Activated CD4-positive, CD25-positive, alpha-beta regulatory T cell treated with anti-CD3 and anti-CD28 coated beads, Interleukin-2, amount 50 U/mL, for 72 hours (primary cell): ENCODE results near the gene INSL6.
"Not testable (repeated sequence)": the region's sequence is repeated elsewhere in the genome, so short reads cannot be mapped to it uniquely, and the experiment has no call there.

Experiments
- DNase-seq: peaks from one replicate; pipeline ENCODE4 v3.0.0; 2021

INSL6 gene, protein sequence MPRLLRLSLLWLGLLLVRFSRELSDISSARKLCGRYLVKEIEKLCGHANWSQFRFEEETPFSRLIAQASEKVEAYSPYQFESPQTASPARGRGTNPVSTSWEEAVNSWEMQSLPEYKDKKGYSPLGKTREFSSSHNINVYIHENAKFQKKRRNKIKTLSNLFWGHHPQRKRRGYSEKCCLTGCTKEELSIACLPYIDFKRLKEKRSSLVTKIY

GRCh38 chr9:5185220-5185840 lies at the start of gene INSL6:
INSL6 (minus strand) TSS chr9:5185639; CDS start chr9:5185602, 37 bp downstream.
- DNase-seq, result no peak

DNA sequence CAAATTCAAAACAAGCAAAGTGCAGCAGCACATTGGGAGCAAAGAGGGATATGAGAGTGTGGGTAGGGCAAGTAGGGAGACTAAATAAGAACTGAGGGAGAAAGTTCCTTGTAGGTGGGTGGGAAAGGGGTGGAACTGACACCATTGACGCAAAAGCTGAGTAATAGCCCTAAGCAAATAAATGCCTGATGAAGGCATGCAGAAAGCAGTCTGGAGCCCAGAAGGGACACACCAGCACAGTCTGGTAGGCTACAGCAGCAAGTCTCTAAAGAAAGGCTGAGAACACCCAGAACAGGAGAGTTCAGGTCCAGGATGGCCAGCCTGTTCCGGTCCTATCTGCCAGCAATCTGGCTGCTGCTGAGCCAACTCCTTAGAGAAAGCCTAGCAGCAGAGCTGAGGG lies 45.8 kb upstream of the INSL6 start, which contains the start of gene INSL4:
INSL4 (plus strand) TSS at position 208 of the 400 bp plus-strand sequence; CDS start at position 313, 105 bp downstream.
- no peak for DNase-seq

DNA sequence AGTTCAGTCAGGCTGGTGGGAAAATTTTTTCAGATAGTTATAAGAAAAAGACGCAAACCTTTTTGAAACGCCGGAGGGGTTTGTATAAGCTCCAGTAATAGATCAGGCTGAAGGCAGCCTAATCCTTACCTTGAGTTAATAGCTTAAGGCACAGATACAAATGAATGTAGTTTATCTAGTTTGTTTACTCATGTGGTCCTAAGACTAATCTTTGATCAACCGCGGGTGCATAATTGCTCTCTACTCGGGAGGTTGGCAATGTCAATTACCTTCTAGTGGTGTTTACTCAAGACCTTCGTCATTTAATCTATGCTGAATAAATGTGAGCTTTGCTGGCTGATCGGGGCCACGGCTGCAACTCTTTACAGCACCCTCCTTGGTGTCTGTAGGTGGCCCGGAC lies 45.1 kb upstream of the INSL6 start:
- DNase-seq, result no peak

DNA sequence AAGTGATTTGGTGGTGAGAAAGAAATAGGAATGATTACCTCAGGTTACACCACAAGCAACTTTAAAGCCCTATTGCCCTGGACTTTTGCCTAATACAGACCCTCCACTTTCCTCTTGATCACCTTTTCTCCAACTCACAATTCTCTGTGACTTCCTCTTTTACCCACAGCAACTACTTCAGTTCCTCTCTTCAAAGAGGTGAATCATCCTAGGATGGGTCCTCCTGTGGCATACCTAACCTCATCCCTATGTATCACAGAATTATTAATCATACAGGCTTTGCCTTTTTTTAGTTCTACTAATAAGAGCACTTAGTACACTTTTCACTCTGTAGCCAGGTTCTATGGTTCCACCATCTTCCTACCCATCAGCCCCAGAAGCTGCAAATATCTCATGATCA lies 19.6 kb upstream of the INSL6 start:
- no peak for DNase-seq

DNA sequence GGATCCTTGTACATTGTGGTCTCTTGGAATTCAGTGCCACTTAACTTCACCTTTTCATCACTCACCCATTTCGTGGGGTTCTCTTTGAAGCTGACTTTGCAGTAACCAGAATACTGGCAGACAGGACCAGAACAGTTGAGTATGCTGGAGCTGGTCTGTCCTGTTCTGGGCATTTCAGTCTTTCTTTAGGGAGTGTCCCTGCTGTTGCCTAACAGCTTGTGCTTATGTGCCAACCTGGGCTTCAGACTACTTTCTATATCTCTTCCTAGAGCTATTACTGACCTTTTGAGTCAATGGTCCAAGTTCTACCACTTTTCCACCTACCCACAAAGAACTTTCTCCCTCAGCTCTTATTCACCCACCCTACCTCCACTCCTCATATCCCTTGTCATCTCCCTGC lies 10.0 kb upstream of the INSL6 start:
- no peak for DNase-seq

- no peak for DNase-seq
These were observed 7.9 kb upstream of the INSL6 start for GRCh38 chr9:5193345-5193744.

GRCh38 chr9:5191985-5192384 lies 6.5 kb upstream of the INSL6 start:
- no peak for DNase-seq

DNA sequence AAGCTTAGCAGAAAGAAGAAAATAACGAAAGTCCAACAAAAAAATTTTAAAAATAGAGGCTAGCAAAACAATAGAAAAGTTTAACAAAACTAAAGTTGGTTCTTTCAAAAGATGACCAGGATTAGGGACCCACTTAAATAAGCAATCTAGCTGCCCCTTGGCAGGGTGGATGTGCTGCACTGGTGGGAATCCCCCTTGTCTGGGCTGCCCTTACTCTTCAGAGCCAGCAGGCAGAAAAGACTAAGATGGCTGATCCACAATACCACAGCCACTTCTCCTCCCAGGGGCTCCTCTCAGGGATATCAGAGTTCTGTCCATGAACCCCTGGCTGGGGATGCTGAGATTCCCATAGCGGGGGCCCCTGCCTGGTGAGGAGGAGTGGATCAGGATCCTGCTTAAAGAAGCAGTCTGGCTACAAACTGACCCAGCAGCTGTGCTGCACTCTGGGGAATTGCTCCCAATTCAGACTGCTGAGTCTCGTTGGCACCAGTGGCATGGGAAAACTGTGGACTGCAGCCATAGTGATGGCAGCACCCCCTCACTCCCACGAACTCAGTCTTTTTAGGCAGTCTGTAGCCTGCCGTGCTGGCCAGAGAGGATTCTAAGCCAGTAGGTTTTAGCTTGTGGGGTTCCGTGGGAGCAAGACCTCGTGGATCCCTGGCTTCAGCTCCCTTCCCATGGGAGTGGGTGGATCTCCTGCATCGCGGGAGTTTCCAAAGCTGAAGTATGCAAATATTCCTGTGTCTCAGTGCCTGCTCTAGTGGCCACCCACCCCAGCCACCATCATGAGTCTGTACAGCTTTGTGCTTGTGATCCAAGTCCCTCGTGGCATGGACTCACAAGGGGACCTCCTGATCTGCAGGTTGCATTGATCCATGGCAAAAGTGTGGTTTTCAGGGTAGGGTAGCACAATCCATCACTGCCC lies 2.9 kb upstream of the INSL6 start:
- DNase-seq, result no peak

- DNase-seq, result no peak
These were observed 1.2 kb upstream of the INSL6 start for GRCh38 chr9:5186416-5187169.

DNA sequence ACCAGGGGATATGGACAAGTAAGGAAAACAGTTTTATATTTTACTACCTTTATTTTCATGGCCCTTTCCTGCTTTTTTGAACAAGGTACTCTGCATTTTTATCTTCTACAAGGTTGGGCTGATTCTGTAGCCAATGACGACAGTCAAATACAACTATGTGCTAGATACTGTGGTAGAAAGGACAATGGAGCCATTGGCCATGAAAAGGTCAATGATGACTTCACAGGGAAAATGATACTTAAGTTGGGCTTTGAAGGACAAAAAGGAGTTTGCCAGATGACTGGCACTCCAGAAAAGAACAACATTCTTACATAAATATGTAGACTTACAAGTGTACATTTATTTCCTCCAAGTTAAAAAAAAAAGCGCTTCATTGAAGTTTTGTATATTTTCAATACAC lies 663 bp downstream of the INSL6 start:
- DNase-seq, result no peak

DNA sequence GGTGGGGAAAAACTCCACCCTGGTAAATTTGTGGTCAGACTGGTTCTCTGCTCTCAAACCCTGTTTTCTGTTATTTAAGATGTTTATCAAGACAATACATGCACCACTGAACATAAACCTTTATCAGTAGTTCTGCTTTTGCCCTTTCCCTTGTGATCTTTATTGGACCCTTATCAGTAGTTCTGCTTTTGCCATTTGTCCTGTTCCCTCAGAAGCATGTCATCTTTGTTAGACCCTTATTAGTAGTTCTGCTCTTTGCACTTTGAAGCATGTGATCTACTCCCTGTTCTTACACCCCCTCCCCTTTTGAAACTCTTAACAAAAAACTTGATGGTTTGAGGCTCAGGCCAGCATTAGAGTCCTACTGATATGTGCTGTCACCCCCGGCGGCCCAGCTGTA lies 4.8 kb downstream of the INSL6 start:
- not testable (repeated sequence) for DNase-seq

DNA sequence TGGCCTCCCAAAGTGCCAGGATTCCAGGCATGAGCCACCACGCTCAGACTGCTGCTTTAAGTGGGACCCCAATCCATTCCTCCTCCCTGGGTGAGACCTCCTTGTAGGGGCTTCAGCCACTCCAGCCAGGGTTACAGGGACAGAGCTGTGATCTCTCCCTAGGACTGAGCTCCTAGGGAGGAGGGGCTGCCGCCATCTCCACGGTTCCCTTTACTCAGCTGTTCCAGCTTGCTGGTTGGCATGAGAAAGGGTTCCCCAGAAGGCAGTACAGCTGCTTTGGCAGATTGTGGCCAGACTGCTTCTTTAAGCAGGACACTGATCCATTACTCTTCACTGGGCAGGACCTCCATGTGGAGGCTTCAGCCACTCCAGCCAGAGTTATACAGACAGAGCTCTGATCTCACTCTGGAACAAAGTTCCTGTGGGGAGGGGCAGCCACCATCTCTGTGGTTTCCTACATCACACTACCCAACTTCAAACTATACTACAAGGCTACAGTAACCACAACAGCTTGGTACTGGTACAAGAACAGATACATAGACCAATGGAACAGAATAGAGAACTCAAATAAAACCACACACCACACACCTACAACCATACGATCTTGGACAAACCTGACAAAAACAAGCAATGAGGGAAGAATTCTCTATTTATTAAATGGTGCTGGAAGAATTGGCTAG lies 7.2 kb downstream of the INSL6 start:
- no peak for DNase-seq

DNA sequence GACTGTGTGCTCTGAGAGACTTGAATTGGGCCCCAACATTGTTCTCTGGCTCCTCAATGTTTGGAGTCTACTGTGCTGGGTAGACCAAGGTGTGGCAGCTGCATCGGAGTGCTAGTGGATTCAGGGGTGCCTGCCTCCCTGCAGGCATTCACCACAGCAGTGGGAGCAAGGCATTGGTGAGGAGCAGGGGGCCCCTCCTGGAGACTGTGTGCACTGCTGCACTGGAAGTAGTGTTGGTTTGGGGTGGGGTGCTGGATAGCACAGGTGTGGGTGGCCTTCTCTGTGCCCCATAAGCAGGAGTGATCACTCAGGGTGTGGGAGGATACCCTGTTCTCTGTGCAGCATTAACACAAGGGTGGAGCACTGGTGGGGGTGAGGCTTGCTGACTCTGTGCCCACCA lies 39.2 kb downstream of the INSL6 start:
- no peak for DNase-seq

DNA sequence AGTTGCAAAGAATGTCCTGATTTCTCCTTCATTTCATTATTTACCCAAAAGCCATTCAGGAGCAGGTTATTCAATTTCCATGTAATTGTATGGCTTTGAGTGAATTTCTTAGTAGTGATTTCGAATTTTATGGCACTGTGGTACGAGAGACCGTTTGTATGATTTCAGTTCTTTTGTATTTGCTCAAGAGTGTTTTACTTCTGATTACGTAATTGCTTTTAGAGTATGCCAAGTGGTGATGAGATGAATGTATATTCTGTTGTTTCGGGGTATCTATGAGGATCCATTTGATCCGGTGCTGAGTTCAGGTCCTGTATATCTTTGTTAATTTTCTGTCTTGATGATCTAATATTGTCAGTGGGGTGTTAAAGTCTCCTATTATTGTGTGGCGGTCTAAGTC lies 41.2 kb downstream of the INSL6 start:
- no peak for DNase-seq

GRCh38 chr9:5140151-5140550 lies 45.3 kb downstream of the INSL6 start:
- no peak for DNase-seq

DNA sequence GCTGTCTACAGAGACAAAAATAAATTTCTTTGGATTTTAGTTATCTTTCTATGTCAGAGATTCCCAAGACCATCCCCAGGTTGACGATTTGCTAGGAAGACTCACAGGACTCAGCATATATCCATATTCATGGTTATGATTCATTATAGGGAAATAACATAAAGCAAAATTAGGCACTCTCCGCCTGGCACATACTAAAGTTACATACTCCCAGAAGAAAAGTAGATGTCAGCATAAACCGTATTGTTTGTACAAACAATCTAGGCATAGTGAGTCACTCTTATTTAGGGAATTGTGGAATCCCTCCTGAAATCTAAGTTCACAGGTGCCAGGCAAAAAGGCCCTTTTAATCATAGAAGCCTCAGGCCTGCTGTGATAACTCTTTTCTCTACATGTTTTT lies 62.9 kb downstream of the INSL6 start:
- DNase-seq, result no peak

DNA sequence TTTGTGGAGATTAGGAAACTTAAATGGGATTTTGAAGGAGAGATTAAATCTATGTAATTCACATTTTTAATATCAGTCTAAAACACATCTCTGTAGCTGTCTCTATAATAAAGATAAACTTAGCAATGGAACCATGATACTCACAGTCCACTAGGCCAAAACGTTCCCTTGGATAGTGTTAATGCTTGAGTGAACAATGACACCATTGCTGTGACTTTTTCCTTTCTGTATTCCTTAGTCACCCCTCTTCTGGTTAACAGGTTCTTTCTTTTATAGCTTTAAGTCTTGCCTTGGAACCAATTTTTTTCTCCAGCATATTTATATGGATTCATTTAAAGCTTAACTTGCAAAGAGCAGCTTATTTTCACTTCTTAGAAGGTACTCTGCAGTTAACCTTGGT lies 63.3 kb downstream of the INSL6 start:
- DNase-seq, result no peak

DNA sequence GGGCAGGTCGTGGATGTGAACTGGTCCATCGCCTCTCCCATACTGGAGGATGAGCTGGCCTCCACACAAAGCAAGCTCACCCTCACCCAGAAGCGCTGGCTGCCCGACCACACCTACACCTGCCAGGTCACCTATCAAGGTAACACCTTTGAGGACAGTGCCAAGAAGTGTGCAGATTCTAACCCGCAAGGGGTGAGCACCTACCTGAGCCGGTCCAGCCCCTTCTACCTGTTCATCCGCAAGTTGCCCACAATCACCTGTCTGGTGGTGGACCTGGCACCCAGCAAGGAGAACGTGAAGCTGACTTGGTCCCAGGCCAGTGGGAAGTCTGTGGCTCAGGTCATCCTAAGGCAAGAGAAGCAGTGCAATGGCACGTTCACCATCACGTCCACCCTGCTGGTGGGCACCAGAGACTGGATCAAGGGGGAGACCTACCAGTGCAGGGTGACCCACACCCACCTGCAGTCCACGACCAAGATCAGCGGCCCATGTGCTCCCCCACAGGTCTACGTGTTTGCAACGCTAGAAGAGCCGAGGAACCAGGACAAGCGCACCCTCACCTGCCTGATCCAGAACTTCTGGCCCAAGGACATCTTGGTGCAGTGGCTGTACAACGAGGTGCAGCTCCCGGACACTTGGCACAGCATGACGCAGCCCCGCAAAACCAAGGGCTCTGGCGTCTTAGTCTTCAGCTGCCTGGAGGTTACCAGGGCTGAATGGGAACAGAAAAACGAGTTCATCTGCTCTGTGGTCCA lies 71.3 kb downstream of the INSL6 start:
- no peak for DNase-seq
